PC-3 (cell line): ENCODE data around the gene ALPK3. TPM values are rescaled to one million over a fixed set of nuclear protein-coding genes. Genes with fewer than 3 reads are reported as not detected.

Experiments used
- ATAC-seq: fragments of 200-7000 bp; cut with Tn5 transposase; 2 replicates; pipeline ENCODE4 v1.9.1; 2020; ENCODE audit warnings: mild to moderate bottlenecking, moderate library complexity
- BruUV-seq: library from RNA; stranded (reverse); fragments of 400-500 nt; replicated peaks from 2 replicates; lab custom pipeline; 2021; lab: Mats Ljungman, UMichigan
- CTCF ChIA-PET: fragments of 300-600 bp; sonication (Branson Sonifier 250); formaldehyde crosslinking; loops from one replicate; lab custom pipeline; 2022; ENCODE audit warnings: antibody characterized with exemption; lab: Charles Lee
- POLR2A ChIA-PET: fragments of 300-600 bp; sonication (Branson Sonifier 250); formaldehyde crosslinking; loops from one replicate; lab custom pipeline; 2022; ENCODE audit warnings: antibody characterized with exemption; ENCODE audit not compliant: unreplicated experiment; lab: Charles Lee
- DNase-seq: peaks from one replicate; pipeline ENCODE4 v3.0.0-alpha.2; 2015
- H2AFZ ChIP-seq: fragments of 300-600 bp; sonication (generic); 2 replicates; pipeline ENCODE4 v1.6.0; 2016; ENCODE audit warnings: antibody characterized with exemption, low read length
- H3F3A ChIP-seq: fragments of 300-600 bp; sonication (generic); one replicate; pipeline ENCODE4 v1.6.0; 2017; ENCODE audit warnings: antibody characterized with exemption, low read length, control low read depth, mild to moderate bottlenecking; ENCODE audit not compliant: unreplicated experiment
- H3K27ac ChIP-seq: fragments of 300-600 bp; sonication (generic); 2 replicates; pipeline ENCODE4 v1.5.1; 2016; ENCODE audit warnings: mild to moderate bottlenecking, low read length
- H3K27me3 ChIP-seq: fragments of 300-600 bp; sonication (generic); 2 replicates; pipeline ENCODE4 v1.6.1; 2016; ENCODE audit warnings: low read length, mixed read lengths
- H3K36me3 ChIP-seq: fragments of 300-600 bp; sonication (generic); 2 replicates; pipeline ENCODE4 v1.6.1; 2016; ENCODE audit warnings: low read depth, mixed run types, low read length, mixed read lengths
- H3K4me1 ChIP-seq: fragments of 300-600 bp; sonication (generic); 2 replicates; pipeline ENCODE4 v1.5.1; 2016; ENCODE audit warnings: low read length; ENCODE audit not compliant: insufficient read depth
- H3K4me2 ChIP-seq: fragments of 300-600 bp; sonication (generic); 2 replicates; pipeline ENCODE4 v1.6.0; 2016; ENCODE audit warnings: low read length
- H3K4me3 ChIP-seq: fragments of 300-600 bp; sonication (generic); 2 replicates; pipeline ENCODE4 v1.5.1; 2016; ENCODE audit warnings: mild to moderate bottlenecking, low read length, mixed read lengths
- H3K79me2 ChIP-seq: fragments of 300-600 bp; sonication (generic); 2 replicates; pipeline ENCODE4 v1.6.1; 2017; ENCODE audit warnings: low read length, mixed read lengths
- H3K9ac ChIP-seq: fragments of 300-600 bp; sonication (generic); 2 replicates; pipeline ENCODE4 v1.6.0; 2016; ENCODE audit warnings: mild to moderate bottlenecking, low read length
- H3K9me2 ChIP-seq: fragments of 300-600 bp; sonication (generic); replicated peaks from 2 replicates; pipeline ENCODE4 v1.6.1; 2016; ENCODE audit warnings: mixed run types, low read length, mixed read lengths
- H3K9me3 ChIP-seq: fragments of 300-600 bp; sonication (generic); 2 replicates; pipeline ENCODE4 v1.6.1; 2016; ENCODE audit warnings: low read length, mixed read lengths
- H4K20me1 ChIP-seq: fragments of 300-600 bp; sonication (generic); 2 replicates; pipeline ENCODE4 v1.6.1; 2016; ENCODE audit warnings: low read length, mixed read lengths
- CTCF ChIP-seq: fragments of 300-600 bp; sonication (generic); conservative IDR thresholded peaks from 2 replicates; pipeline ENCODE4 v1.5.1; 2017; ENCODE audit warnings: antibody characterized with exemption, low read depth, mild to moderate bottlenecking, low read length
- EZH2 ChIP-seq: fragments of 300-600 bp; sonication (generic); IDR thresholded peaks from one replicate; pipeline ENCODE4 v1.6.1; 2017; ENCODE audit warnings: antibody characterized with exemption, mild to moderate bottlenecking, low read length; ENCODE audit not compliant: unreplicated experiment
- EZH2phosphoT487 ChIP-seq: fragments of 300-600 bp; sonication (generic); IDR thresholded peaks from 2 replicates; pipeline ENCODE4 v1.6.1; 2018; ENCODE audit warnings: mild to moderate bottlenecking, antibody characterized with exemption, low read length, borderline replicate concordance
- intact Hi-C: fragments of 100-400 bp; cut with micrococcal nuclease; formaldehyde crosslinking; loops from 2 replicates; pipeline ENCODE4 v1.9.0; 2023
- total RNA-seq: library from RNA; depleted of rRNA; stranded (reverse); fragments of >200 nt; gene quantifications from 2 replicates; pipeline ENCODE4 v1.2.3, GENCODE V29; 2014

ALPK3 gene
- total RNA-seq, 1 experiment from 2014 or later: 2.4 TPM

- no peak overlapping the region for H2AFZ ChIP-seq
- no peak overlapping the region for H3K9ac ChIP-seq
- H3K9me3 ChIP-seq: no peaks in the 10 kb centered on the region
- H4K20me1 ChIP-seq: no peaks in the 10 kb centered on the region
- ChIA-PET CTCF (no interaction called here), POLR2A (interaction anchor here (0.5 kb wide), 1 partner anchor 30 kb away, joined by 3 read pairs; no protein-coding TSS in a partner anchor)
- no peak for TF ChIP-seq EZH2
- no peak for TF ChIP-seq EZH2phosphoT487
- TF ChIP-seq CTCF: no peak
- H3K36me3 ChIP-seq: no peaks in the 10 kb centered on the region
- H3K79me2 ChIP-seq: no peaks in the 10 kb centered on the region
- peaks cover 11% of the 10 kb centered on the region; the same call in 1 of the 2 replicates for H3K4me1 ChIP-seq
- H3K27me3 ChIP-seq: no peaks in the 10 kb centered on the region
- H3K4me2 ChIP-seq: no peak overlapping the region
- no peaks in the 10 kb centered on the region for H3K9me2 ChIP-seq
- DNase-seq (no peak), ATAC-seq (no peak)
- no peak overlapping the region for H3K4me3 ChIP-seq
- BruUV-seq: no TSS peak
- no peaks in the 10 kb centered on the region for H3F3A ChIP-seq
- intact Hi-C loops: no loop called here
- no peak overlapping the region for H3K27ac ChIP-seq
These were observed 14.5 kb downstream of the ALPK3 start for GRCh38 chr15:84831613-84832012.

GRCh38 chr15:84832448-84833040 lies 15.4 kb downstream of the ALPK3 start:
- Histone ChIP-seq H3K4me1 (peaks cover 11% of the 10 kb centered on the region; the same call in 1 of the 2 replicates), H3K79me2 (no peaks in the 10 kb centered on the region), H3K9me3 (no peaks in the 10 kb centered on the region), H4K20me1 (no peaks in the 10 kb centered on the region), H2AFZ (no peak overlapping the region), H3K27ac (no peak overlapping the region), H3K27me3 (no peaks in the 10 kb centered on the region), H3K9ac (no peak overlapping the region), H3F3A (no peaks in the 10 kb centered on the region), H3K36me3 (no peaks in the 10 kb centered on the region), H3K4me3 (no peak overlapping the region), H3K4me2 (no peak overlapping the region), H3K9me2 (no peaks in the 10 kb centered on the region)
- intact Hi-C loops: no loop called here
- DNase-seq (peak; percentile 11), ATAC-seq (no peak)
- POLR2A ChIA-PET: no interaction called here
- BruUV-seq: no TSS peak
- no peak for TF ChIP-seq EZH2phosphoT487
- TF ChIP-seq EZH2: no peak
- TF ChIP-seq CTCF: no peak
- CTCF ChIA-PET: no interaction called here
